GM08714 (cell line): ENCODE measurements around the gene GPR61.

Source experiments
- H3K4me3 ChIP-seq: fragments of 200-500 bp; sonication (Bioruptor generic); 2 replicates; pipeline ENCODE4 v1.5.1; 2014; ENCODE audit warnings: mild to moderate bottlenecking, low read length, inconsistent platforms
- ZNF274 ChIP-seq: IDR thresholded peaks from 2 replicates; pipeline ENCODE4 v1.6.1; 2012; ENCODE audit warnings: mild to moderate bottlenecking, low read depth, low read length

GPR61 gene

DNA sequence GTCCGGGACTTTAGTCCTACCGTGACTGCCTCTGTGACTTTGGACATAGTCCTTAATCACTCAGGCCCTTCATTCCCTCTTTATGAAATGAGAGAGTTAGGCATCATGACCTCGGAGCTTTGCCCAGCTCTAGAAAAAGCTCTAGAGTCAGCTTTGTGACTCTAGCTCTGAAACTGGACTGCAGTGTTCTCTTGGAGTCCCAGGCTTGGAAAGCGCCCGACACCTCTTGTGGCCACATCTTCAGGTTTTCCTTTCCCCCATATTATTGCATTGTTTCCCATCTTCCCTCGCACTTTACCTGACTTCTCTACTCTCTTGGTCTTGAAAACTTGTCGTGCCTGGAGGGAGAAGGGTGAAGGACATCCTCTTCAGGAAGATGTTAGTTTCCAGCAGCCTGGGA lies 17.6 kb upstream of the GPR61 start:
- H3K4me3 ChIP-seq, result no peak overlapping the region
- TF ChIP-seq ZNF274, result no peak

DNA sequence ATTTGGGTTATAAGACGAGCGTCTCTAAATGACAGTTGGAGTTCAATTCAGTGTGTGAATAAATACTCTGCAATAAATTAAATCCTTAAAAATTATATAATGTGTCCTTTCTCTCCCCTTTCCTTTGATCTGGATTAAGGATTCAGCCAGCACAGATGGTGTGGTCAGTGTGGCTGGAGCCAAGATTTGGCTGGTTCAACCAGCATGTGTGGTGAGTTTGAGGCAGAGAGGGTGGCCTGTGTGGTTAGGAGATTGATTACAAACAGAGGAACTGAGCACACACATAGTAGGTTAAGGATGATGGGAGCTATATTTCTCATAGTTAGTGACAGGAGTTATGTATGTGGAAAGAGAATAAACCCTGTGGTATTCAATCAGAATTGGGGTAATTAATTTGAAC lies 16.0 kb upstream of the GPR61 start:
- no peak overlapping the region for H3K4me3 ChIP-seq
- no peak for TF ChIP-seq ZNF274

DNA sequence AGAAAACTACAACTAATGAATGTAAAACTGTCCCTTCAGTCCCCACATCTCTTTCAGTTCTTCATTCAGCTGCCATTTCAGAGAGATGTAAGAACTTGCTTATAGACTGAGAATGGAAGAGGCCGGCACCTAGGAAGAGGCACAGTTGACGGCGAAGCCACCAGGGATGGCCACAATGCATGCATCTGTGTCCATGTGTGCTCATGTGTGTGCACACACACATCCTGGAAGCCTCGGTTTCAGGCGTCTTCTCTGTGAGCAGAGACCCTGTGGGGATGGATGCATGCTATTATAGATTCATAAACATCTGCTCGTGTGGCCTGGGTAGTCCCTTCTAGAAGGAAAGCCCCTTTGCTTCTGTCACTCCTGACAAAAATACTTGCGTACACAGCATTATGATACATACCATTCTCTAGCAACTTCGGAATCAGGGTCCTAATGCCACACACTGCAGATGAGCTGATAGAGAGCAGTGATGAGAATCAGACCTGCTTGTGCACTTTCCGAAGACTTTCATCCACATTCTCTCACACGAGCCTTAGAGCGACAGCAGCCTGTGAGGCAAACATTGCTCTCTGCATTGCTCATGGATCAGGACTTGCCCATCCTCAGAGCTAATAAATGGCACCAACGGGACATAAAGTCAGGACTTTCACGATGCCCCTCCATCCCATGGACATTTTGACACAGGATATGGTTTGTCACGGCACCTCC lies 12.4 kb upstream of the GPR61 start:
- no peak overlapping the region for H3K4me3 ChIP-seq
- no peak for TF ChIP-seq ZNF274

DNA sequence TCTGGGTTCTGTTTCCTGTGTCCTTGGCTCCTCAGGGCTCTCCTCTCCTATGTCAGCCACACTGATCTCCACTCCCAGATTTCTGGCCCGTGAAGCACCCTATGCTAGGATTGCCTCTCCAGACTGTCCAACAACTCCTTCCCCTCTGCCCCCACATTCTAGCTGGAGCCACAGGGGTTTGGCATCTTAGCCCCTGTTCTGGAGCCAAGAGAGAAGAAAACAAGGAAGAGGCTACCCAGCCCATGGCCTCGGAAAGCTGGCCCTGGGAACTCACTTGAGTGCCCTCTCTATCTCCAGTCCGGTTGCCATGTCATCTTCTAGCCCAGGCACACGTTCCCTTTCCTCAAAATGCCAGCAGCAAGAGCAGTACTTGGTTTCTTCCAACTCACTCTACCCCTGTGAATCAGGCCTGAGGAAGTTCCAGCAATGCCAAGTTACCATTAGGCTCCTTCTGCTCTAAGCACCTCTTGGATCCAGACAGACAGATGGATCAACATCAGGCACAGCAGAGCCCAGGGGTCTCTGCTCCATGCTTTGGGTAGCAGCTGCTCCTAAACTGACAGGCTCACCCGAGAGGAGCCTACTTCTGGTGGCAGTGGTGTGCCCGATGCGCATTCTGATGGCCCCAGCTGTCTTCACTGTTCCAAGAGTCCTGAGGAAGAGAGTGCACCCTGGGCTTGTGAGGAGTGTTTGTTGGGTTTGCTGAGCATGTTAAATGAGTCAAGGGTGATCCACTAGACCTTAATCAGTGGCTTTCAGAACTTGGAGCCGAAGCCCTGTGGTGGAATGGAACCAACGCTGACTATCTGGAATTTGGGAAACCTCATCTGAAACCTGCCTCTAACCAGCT lies 11.6 kb upstream of the GPR61 start:
- H3K4me3 ChIP-seq, result no peak overlapping the region
- no peak for TF ChIP-seq ZNF274

DNA sequence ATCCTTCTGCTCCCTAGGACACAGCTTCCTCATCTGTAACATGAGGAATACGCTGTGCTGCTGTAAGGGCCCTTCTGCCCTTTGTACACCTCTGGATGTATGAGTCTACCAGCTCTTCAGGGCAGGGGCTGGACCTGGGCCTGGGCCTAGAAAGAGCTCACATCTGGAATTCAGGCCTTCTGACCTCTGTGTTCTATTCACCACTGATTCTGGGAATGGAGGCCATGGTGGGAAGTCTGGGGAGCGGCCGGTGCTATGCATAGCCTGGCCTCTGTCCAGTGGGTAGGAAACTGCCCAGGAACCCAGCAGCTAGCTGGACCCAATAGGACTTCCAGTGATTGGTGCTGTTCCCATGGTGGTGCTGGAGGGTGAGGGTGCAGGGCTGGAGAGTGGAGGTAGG lies 11.0 kb upstream of the GPR61 start:
- TF ChIP-seq ZNF274, result no peak
- no peak overlapping the region for H3K4me3 ChIP-seq

DNA sequence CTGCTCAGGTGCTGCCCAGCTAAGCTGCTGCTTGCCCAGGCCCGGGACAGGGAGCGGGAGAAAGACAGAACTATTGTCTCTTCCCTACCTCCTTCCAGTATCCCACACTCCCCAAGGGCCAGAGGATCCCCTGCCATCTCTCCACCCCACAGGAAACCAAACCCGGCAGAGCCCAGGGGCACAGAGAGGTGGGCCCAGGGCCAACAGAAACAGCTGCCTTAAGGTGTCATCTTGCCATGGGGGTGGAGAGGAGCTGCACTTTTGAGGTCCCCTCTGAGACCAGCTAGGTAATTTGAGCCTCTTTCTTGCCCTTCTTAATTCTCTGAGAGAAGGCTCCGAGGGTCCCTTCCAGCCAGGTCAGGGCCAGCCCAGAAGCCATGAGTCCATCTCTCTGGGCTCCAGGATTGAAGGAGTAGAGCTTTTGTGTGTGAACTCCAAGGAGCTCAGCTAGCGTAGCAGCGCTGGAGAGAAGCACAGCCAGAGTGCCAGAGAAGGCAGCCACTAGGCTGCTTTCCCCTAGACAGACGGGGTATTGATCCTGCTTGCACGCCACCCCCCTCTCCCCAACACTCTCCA lies 9.7 kb upstream of the GPR61 start:
- no peak overlapping the region for H3K4me3 ChIP-seq
- TF ChIP-seq ZNF274, result no peak

DNA sequence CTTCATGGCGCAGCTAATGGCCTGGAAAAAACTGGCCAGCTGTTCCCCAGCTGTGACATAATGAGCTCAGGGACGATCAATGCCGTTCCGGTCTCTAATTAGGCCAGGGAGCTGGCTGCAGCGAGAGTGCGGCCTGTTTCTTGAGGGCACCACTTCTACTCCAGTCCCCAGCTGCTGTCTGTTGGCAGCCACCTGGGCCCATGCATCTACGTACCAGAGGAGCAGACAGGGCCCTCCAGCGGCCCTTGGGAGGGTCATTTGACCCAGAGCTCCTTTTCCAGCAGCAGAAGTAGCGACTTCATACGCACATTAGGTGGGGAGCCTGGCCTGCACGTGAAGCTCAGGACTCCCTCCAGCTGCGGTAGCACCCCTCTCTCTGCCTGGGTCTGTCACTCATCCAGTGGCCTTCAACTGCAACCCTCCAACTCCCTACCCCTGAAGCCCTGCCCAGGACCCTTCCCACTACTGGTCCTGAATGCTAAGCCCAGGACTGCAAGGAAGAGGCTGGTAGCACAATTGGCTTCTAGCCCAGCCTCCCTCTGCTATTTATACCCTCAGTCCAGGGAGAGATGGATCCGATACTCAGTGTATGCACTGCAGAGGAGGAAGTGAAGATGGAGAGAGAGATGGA lies 9.1 kb upstream of the GPR61 start:
- TF ChIP-seq ZNF274, result no peak
- no peak overlapping the region for H3K4me3 ChIP-seq

DNA sequence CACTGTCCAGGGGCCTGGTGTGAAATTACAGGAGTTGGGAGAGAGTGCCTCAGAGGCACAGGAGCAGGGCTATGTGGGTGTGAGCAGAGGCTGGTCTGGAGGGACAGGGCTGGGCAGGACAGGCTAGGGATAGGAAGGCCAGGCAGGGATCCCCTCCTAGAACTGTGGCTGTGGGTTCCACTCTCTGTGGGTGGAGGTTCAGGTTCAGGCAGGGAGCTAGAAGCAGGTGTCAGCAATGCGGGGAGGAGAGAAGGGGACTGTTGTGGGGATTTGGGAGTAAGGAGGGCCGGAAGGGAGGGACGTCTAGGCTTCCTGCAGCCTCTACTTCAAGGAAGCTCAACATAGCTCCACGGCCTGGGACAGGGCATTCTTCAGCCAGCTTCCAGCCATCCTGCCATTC lies 8.3 kb upstream of the GPR61 start:
- no peak for TF ChIP-seq ZNF274

DNA sequence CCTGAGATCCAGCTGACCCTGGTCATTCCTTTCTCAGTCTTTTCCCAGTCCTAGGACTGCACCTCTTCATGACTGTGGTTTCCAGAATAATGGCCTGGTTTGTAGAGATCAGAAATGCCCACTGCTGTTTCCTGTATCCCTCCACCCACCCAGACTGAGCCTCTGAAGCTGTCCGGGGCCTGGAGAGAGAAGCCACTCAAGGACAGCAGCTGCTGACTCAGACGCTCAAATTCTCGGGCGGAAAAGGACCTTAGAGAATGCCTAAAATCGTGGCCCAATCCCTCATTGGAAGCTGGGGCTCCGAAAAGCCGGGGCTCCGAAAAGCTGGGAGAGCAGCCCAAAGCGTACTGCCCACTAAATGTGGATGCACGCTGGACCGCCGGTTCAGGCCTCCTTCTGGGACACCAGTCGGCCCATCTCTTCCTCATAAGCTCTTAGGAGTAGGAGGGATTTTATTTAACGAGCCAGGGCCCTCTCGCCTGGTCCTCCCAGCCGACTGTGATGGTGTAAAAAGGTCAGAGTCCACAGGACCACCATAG lies 7.8 kb upstream of the GPR61 start:
- no peak overlapping the region for H3K4me3 ChIP-seq
- TF ChIP-seq ZNF274, result no peak

More for the DNA sequence above, 8.3 kb upstream of the GPR61 start:
- no peak overlapping the region for H3K4me3 ChIP-seq

DNA sequence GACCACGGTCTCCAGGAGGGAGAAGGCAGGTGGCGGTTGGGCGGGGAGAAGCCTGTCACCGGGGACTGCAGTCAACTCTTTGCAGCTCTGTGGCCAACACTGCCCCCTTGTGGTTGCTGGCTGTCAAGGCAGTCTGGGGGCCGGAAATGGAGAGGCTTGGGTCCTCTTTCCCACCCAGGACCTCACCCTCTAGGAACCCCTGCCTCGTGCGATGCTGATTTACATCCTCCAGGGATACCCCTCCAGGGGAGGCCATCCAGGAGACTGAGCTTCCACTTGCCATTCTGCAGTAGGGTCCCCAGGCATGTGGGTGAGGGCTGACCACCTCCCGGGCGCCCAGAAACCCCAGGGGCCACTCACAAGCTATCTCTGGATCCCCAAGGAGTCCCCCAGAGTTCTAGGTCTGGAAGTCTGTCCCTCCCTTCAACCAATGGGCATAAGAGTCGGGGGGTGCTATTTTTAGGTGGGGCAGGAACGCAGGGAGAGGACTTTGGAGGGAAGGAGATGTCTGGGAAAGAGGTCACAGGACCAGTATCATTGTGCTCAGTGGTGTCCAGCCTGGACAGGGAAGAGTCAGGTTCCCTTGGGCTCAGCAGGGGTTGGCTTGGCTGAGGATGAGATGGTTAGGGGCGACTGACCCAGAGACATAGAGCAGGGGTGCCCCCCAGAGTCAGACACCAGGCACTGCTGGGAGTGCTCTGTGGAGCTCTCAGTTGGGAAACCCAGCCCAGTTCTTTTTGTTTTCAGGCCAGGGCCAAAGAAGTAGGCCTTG lies 7.1 kb upstream of the GPR61 start:
- TF ChIP-seq ZNF274, result no peak
- no peak overlapping the region; the same call in 1 of the 2 replicates for H3K4me3 ChIP-seq

DNA sequence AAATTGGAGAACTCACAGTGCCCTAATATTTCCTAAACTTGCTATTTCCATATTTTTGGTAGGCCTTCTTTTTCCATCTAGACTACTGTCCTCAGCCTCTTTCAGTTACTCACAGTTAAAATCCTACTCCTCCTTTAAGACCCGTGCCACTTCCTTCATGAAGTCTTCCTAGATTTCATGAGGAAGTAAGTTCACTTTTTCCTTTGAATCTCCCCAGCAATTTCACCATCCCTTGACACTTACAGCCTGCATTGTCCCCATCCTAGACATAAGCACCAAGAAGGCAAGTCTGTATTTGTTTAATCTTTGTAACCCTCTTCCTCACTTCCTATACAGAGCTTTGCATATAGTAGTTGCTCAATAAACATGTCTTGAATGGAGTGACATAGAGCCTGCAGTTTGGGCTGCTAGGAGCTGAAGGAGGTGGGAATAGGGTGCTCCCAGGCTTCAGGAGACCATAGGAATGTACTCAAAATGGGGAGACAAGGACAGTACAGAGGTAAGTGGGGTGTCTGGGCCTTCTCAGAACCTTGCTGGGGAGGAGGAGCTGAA lies 5.3 kb upstream of the GPR61 start:
- TF ChIP-seq ZNF274, result no peak
- no peak overlapping the region for H3K4me3 ChIP-seq

DNA sequence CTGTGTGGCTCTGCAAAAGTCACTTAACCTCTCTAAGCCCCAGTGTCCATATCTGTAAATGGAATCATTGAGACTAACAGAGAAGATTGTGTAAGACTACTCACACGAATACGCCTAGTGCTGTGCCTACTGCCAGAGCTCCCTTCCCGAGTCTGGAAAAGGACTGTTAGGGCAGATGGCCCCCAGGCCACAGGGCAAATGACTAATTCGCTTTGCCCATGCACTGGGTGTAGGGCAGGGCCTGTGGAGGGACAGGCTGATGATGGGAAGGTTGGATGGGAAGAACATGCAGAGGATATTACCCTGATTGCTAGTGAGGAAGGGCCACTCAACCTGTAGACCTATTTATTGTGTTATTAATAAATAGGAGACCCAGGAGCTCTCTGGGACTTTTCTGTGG lies 4.2 kb upstream of the GPR61 start:
- no peak overlapping the region for H3K4me3 ChIP-seq
- no peak for TF ChIP-seq ZNF274

DNA sequence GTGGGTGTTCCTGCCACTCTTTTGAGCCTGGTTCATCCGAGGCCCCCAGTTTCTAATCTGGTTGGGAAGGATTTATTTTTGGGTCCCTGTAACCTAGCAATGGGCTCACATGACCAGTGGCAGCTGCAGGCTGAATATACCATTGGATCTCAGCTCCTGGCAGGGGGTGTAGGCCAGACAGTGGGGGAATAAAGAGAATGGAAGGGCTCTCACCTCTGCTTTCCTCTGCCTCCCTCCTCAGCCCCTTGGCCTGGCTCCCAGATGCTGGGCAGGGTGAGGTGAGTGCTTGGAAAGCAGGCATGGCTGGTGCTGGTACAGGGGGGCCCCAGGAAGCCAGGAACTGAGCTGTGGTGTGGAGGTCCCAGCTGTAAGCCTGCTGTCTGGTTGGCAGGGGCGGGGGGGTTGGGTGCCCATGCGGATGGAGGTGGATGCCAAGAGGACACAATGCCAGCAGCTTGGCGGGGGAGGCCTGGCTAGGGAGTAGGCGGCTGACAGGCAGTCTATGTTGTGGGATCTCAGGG lies 3.6 kb upstream of the GPR61 start:
- TF ChIP-seq ZNF274, result no peak
- H3K4me3 ChIP-seq, result no peak overlapping the region
